ENCODE measurements around the gene FAM222A. TPM values are rescaled to one million over a fixed set of nuclear protein-coding genes. Genes with fewer than 3 reads are reported as not detected.
A peak's percentile ranks its signal among the peaks of the same experiment; 100 is the strongest.

The FAM222A gene
- total RNA-seq, 2 donors from 2014 or later, result 0.68 to 2.9 TPM

DNA sequence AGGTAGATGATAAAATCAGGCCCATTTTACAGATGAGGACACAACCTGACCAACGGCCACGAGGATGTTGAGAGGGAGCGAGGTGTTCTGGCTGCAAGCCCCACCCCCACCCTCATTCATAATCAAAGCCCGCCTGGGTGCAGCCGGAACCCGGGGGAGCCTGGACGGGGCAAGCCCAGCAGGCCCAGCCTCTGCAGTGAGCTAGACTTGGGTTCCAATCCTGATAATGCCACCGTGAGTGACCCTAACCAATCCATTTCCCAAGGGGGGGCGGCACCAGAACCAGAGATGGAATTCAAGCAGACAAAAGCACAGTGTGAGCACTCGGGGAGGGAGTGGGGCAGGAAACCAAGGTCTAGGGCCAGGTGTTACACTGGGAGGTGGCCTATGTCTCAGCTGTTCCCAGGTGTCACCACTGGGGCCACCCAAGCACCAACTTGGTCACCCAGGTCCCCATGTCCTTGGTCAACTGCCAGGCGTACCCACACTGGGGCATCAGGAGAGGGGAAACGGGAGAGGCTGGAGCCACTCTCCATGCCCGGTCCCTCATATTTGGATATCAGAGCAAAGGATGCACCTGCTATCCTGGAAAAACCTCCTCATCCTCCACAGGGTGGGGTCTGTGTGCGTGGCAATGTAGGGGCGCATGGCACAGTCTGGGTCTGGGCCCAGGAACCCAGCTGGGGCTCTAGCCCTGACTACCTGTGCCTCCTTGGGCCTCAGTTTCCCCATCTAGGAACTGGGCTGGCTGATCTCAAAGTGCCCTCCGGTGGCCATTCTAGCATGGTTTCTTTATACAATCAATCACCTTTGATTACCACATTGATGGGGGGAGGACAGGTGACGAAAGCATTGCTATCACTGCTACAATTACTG lies 58.4 kb downstream of the FAM222A start:
- Histone ChIP-seq H3K27ac (no peak overlapping the region), H3K4me1 (ENCODE audit: control insufficient read depth in 1 of 2, low read depth in 2 of 2) (no peaks in the 10 kb centered on the region), H3K9me3 (no peaks in the 10 kb centered on the region), H3K27me3 (replicated peaks; ENCODE audit: insufficient read depth) (no peaks in the 10 kb centered on the region), H3K4me3 (no peak overlapping the region), H3K36me3 (no peaks in the 10 kb centered on the region)
- ATAC-seq (ENCODE audit: insufficient number of reproducible peaks, low FRiP score, low read depth) (no peak), DNase-seq (ENCODE audit: low spot score) (no peak)
- TF ChIP-seq, protein P1, sequence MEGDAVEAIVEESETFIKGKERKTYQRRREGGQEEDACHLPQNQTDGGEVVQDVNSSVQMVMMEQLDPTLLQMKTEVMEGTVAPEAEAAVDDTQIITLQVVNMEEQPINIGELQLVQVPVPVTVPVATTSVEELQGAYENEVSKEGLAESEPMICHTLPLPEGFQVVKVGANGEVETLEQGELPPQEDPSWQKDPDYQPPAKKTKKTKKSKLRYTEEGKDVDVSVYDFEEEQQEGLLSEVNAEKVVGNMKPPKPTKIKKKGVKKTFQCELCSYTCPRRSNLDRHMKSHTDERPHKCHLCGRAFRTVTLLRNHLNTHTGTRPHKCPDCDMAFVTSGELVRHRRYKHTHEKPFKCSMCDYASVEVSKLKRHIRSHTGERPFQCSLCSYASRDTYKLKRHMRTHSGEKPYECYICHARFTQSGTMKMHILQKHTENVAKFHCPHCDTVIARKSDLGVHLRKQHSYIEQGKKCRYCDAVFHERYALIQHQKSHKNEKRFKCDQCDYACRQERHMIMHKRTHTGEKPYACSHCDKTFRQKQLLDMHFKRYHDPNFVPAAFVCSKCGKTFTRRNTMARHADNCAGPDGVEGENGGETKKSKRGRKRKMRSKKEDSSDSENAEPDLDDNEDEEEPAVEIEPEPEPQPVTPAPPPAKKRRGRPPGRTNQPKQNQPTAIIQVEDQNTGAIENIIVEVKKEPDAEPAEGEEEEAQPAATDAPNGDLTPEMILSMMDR (IDR thresholded peaks at IDR 0.05), result no peak

DNA sequence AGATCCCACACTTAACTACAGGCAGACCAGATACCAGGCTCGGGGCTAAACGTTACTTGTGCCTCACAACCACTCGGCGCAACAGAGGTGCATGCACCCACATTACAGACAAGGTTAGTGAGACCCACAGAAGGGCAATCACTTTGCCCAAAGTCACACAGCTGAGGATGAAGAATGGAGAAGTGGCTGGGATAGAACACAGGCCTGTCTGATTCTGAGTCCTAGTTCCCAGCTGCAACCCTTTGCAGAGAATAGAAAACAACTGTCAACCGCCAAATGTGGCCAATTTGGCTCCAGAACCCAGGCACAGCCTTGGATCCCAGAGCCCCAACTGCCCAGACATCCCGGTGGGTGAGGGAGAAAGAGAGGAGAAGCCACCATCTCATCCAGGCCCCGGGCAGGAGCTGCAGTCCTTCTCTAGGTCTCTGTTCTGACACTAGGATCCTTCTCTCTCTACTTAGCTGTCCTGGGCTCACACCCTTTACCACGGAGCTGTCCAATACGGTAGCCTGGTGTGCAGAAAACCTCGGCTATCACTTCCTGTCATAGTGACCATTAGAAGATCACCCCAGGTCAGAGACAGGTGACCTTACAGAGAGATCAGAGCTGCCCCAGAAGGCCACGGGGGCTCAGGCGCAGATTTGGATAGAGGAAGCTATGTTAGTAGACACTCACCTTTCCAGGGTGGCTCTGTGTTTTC lies 59.1 kb downstream of the FAM222A start:
- Histone ChIP-seq H3K4me3 (no peak overlapping the region), H3K27ac (no peak overlapping the region), H3K4me1 (ENCODE audit: control insufficient read depth in 1 of 2, low read depth in 2 of 2) (no peaks in the 10 kb centered on the region), H3K27me3 (replicated peaks; ENCODE audit: insufficient read depth) (no peaks in the 10 kb centered on the region), H3K9me3 (no peaks in the 10 kb centered on the region), H3K36me3 (no peaks in the 10 kb centered on the region)
- no peak for ATAC-seq (ENCODE audit: insufficient number of reproducible peaks, low FRiP score, low read depth)
- TF ChIP-seq, protein P1 (IDR thresholded peaks at IDR 0.05), result no peak
- no peak for DNase-seq (ENCODE audit: low spot score)

DNA sequence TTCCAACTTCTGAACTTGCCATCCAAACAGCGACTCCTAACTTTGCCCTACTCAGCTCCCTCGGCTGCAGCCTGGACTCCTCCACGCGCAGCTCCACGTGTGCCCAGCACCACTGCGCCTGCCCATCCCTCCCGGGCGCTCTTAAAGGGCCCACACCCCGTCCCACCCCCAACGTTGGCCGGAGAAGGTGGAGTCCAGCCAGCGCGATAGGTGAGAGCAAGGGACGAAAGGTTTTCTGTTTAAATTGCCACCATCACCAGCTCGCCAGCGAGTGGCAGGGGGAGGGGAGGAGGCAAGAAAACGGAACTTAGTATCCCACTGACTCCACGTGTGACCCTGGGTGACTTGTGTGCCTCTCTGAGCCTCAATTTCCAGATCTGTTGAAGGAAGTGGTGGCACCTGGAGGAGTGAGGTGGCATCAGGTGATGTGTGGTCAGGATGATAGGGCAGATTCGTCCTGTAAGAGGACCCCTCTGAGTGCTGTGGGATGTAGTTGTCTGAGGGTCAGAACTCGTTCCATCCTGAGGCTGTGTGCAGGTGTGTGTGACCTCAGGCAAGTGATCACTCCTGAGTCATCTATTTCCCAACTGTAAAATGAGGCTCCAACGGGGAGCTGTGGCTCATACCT lies 59.9 kb downstream of the FAM222A start:
- H3K9me3 ChIP-seq, result no peaks in the 10 kb centered on the region
- H3K36me3 ChIP-seq, result no peaks in the 10 kb centered on the region
- ATAC-seq (ENCODE audit: insufficient number of reproducible peaks, low FRiP score, low read depth) (no peak), DNase-seq (ENCODE audit: low spot score) (no peak)
- H3K4me1 ChIP-seq (ENCODE audit: control insufficient read depth in 1 of 2, low read depth in 2 of 2), result no peaks in the 10 kb centered on the region
- no peak overlapping the region for H3K27ac ChIP-seq
- no peaks in the 10 kb centered on the region for H3K27me3 ChIP-seq (replicated peaks; ENCODE audit: insufficient read depth)
- TF ChIP-seq, protein P1 (IDR thresholded peaks at IDR 0.05), result no peak
- H3K4me3 ChIP-seq, result no peak overlapping the region

DNA sequence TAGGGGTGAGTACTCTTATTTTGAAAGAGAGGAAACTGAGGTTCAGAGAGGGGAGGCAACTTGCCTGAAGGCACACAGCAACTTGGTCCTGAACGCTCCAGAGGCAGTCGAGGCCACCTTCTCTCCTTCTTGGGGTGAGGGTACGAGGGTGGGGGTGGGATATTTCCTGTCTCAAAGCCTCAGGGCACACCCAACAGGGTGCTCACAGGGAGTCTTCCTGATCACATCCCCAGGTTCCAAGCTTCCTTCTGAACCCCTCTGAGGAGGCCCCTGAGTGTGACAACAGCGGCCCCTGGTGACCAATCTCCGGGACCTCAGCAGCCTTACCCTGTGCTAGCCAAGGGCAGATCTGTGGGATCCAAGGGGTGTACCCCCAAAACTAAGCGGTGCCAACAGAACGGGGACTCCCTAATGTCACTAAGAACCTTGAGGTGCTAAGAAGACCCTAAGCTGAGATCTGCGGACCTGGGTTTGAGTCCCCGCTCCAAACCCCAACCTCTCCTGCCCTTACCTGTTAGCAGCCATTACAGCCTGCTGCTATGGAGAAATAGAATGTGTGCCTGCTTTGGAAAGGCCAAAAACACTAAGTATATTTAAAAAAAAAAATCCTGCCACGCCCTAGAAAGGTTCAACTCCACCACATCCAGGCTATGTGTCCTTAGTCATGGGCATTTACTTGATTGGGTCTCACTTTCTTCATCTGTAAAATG lies 61.7 kb downstream of the FAM222A start:
- Histone ChIP-seq H3K4me3 (no peak overlapping the region), H3K9me3 (peaks cover 2% of the 10 kb centered on the region), H3K27ac (no peak overlapping the region), H3K4me1 (ENCODE audit: control insufficient read depth in 1 of 2, low read depth in 2 of 2) (no peaks in the 10 kb centered on the region), H3K36me3 (no peaks in the 10 kb centered on the region), H3K27me3 (replicated peaks; ENCODE audit: insufficient read depth) (no peaks in the 10 kb centered on the region)
- ATAC-seq (ENCODE audit: insufficient number of reproducible peaks, low FRiP score, low read depth) (no peak), DNase-seq (ENCODE audit: low spot score) (no peak)
- TF ChIP-seq, protein P1 (IDR thresholded peaks at IDR 0.05), result peak; percentile 74

All from thoracic aorta (tissue), 2 donors.